ENCODE results near the gene SVOP. TPM values are rescaled to one million over a fixed set of nuclear protein-coding genes. Genes with fewer than 3 reads are reported as not detected.

Gene SVOP
- total RNA-seq, 2 donors from 2014 or later, result 0.52 TPM; not detected in 1

DNA sequence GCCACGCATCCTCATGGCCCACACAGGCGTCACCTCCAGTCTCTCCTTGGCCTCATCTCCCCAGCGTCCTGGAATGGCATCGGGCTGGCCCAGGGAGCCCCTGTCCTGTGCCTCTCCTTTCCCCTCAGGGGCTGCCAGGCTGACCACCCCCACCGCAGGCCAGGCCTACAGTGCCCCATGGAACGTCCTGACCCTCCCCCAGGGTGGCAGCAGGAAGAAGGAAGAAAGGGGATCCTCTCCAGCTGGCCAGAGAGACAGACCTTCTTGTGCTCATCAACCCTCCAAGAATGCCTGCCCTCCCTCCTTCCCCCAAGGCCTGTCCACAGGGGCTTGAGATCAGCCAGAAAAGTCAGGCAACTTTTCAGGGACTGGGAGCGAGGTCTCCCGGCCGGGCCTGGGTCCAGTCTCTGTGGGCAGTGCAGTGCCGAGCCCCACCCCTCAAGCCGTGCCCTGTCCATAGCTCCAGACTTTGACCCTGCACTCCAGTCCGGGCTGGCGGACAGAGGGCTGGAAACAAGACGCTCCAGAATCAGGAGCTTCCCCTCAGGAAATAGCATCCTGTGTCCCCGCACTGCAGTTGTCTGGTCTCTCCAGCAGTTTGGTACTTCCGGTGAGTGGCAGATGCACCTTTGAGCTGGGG is 141.1 kb downstream of the SVOP start, which contains the start of gene DAO:
DAO (plus strand) TSS at position 478 of the 640 bp plus-strand sequence. CDS start 4,915 bp downstream, outside the sequence.
- ATAC-seq, result no peak
- DNase-seq, result no peak
- Histone ChIP-seq H3K9me3 (no peaks in the 10 kb centered on the region), H3K4me1 (no peaks in the 10 kb centered on the region), H3K36me3 (replicated peaks in 1 of 2; ENCODE audit: insufficient read depth in 1 of 2, low read depth in 2 of 2) (no peaks in the 10 kb centered on the region), H3K27me3 (no peaks in the 10 kb centered on the region), H3K4me3 (no peak within 1 kb of the TSS), H3K27ac (no peak within 1 kb of the TSS)
- 50 to 67% methylated on average over 2 to 15 of the region's 16 CpGs for WGBS, 2 donors
- TF ChIP-seq, protein P1, sequence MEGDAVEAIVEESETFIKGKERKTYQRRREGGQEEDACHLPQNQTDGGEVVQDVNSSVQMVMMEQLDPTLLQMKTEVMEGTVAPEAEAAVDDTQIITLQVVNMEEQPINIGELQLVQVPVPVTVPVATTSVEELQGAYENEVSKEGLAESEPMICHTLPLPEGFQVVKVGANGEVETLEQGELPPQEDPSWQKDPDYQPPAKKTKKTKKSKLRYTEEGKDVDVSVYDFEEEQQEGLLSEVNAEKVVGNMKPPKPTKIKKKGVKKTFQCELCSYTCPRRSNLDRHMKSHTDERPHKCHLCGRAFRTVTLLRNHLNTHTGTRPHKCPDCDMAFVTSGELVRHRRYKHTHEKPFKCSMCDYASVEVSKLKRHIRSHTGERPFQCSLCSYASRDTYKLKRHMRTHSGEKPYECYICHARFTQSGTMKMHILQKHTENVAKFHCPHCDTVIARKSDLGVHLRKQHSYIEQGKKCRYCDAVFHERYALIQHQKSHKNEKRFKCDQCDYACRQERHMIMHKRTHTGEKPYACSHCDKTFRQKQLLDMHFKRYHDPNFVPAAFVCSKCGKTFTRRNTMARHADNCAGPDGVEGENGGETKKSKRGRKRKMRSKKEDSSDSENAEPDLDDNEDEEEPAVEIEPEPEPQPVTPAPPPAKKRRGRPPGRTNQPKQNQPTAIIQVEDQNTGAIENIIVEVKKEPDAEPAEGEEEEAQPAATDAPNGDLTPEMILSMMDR (IDR thresholded peaks at IDR 0.05), result no peak
- TF ChIP-seq POLR2A (IDR thresholded peaks at IDR 0.05), result no peak
- intact Hi-C loops (cut with DNase I), result loop anchor here (10.0 kb wide), 1 partner anchor 215 kb away; the partner anchor contains the start of genes ALKBH2 and UNG

DNA sequence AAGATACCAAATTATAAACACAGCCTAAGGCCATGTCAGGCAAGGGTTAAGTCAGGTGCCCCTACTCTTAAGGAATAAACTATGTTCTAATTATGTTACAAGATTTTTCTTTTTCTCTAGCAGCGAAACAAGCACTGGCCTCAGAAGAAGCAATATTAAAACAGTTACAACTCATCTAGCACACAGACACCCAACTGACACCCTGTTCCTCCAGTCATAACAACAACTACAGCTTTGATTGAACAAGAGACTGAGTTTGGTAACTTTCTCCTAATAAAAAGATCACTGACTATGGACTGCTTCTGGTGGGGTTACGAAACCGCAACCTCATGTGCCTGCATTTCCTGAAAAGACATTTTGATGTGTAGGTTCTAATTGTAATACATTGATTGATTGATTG is 144.3 kb downstream of the SVOP start:
- peaks cover 5% of the 10 kb centered on the region for H3K4me1 ChIP-seq
- no peak for TF ChIP-seq POLR2A (IDR thresholded peaks at IDR 0.05)
- TF ChIP-seq, protein P1 (IDR thresholded peaks at IDR 0.05), result no peak
- DNase-seq (no peak), ATAC-seq (no peak)
- no peaks in the 10 kb centered on the region for H3K9me3 ChIP-seq
- H3K36me3 ChIP-seq (replicated peaks in 1 of 2; ENCODE audit: insufficient read depth in 1 of 2, low read depth in 2 of 2), result no peaks in the 10 kb centered on the region
- 87 to 88% methylated on average over 3 of the region's 3 CpGs for WGBS, 2 donors
- no peaks in the 10 kb centered on the region for H3K27me3 ChIP-seq
- intact Hi-C loops (cut with DNase I), result no loop called here
- H3K4me3 ChIP-seq, result no peak overlapping the region
- H3K27ac ChIP-seq, result no peak overlapping the region

DNA sequence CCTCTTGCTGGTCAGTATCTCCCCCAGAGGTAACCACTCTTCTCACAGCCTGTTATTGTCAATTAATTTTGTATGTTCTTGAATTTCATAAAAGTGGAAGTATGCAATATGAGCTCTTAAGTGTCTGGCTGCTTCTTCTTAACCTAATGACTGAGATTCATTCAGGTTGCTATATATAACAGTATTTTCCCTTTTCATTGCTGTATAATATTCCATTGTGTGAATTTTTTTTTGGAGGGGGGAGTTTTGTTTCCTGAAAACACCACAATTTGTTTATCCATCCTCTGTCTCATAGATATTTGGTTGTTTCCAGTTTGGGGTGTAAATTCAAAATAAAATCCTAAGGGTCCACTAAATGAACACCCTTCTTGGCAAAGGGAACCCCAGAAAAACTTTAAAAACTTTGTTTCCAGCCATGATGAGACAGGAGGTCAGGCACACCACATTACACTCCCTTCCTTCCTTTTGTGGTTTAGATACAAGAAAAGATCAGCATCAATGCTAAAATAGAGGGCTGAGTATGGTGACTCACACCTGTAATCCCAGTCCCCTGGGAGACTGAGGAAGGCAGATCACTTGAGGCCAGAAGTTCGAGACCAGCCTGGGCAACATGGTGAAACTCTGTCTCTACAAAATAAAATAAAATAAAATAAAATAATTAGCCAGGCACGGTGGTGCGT is 145.0 kb downstream of the SVOP start:
- no peak overlapping the region for H3K27ac ChIP-seq
- H3K4me3 ChIP-seq, result no peak overlapping the region
- H3K4me1 ChIP-seq, result peaks cover 12% of the 10 kb centered on the region
- TF ChIP-seq, protein P1 (IDR thresholded peaks at IDR 0.05), result no peak
- H3K36me3 ChIP-seq (replicated peaks in 1 of 2; ENCODE audit: insufficient read depth in 1 of 2, low read depth in 2 of 2), result no peaks in the 10 kb centered on the region
- ATAC-seq, result no peak
- intact Hi-C loops (cut with DNase I), result no loop called here
- no peaks in the 10 kb centered on the region for H3K9me3 ChIP-seq
- 72 to 78% methylated on average over 3 of the region's 3 CpGs for WGBS, 2 donors
- no peak for DNase-seq
- H3K27me3 ChIP-seq, result no peaks in the 10 kb centered on the region

DNA sequence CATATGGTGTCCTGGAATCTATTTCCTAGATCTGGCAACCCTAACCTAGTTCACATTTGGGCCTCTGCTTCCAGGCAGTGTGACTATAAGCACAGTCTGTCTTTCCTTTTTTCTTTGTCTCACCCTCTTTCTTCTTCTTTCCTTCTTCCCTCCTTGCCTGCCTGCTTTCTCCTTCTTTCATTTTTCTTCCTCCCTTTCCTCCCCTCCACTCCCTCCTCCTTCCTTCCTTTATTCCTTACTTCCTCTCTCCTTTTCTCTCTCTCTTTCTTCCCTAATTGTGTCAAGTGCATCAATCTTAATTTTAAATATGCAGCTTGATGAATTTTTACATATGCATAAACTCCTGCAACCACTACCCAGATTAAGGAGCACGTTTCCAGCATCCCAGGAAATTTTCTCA is 145.6 kb downstream of the SVOP start:
- WGBS, 2 donors, result 36 to 42% methylated on average over 1 of the region's 1 CpG
- ATAC-seq (no peak), DNase-seq (no peak)
- Histone ChIP-seq H3K27ac (no peak overlapping the region), H3K36me3 (replicated peaks in 1 of 2; ENCODE audit: insufficient read depth in 1 of 2, low read depth in 2 of 2) (no peaks in the 10 kb centered on the region), H3K4me1 (peaks cover 13% of the 10 kb centered on the region), H3K9me3 (no peaks in the 10 kb centered on the region), H3K4me3 (no peak overlapping the region), H3K27me3 (no peaks in the 10 kb centered on the region)
- TF ChIP-seq, protein P1 (IDR thresholded peaks at IDR 0.05), result no peak
- no peak for TF ChIP-seq POLR2A (IDR thresholded peaks at IDR 0.05)
- intact Hi-C loops (cut with DNase I), result no loop called here

Measured in body of pancreas (tissue), 4 donors.